ENCODE results near the gene PROM1. TPM values are rescaled to one million over a fixed set of nuclear protein-coding genes. Genes with fewer than 3 reads are reported as not detected.

Gene PROM1
- total and polyA plus RNA-seq, 2 donors (not counting 1 experiment from before 2014, with no cell fraction given): 0.10 to 0.17 TPM

- no peak overlapping the region for H3K27ac ChIP-seq (ENCODE audit: insufficient read depth, low read length)
- no peaks in the 10 kb centered on the region for H3K79me2 ChIP-seq (ENCODE audit: control insufficient read depth, insufficient read depth, low read length)
- no peak for TF ChIP-seq CTCF (conservative IDR thresholded peaks at IDR 0.05 in 1 of 2, IDR thresholded peaks at IDR 0.05 in 1 of 2; ENCODE audit: low read depth in 1 of 2, low read length in 2 of 2)
- no peak for TF ChIP-seq EZH2 (IDR thresholded peaks at IDR 0.05; ENCODE audit: low read length, missing control alignments)
- H3K9me3 ChIP-seq (ENCODE audit: control insufficient read depth, insufficient read depth, low read depth, low read length): no peaks in the 10 kb centered on the region
- H3K9ac ChIP-seq (ENCODE audit: insufficient read depth, low read length): no peak overlapping the region
- H4K20me1 ChIP-seq (ENCODE audit: control insufficient read depth, extremely low read depth, insufficient read depth, low read length): no peaks in the 10 kb centered on the region
- no peak overlapping the region for H3K4me3 ChIP-seq (replicated peaks in 1 of 4; ENCODE audit: control extremely low read depth in 1 of 4, insufficient read depth in 1 of 4, low read depth in 3 of 4, low read length in 4 of 4)
- H2AFZ ChIP-seq (ENCODE audit: low read length): no peak overlapping the region
- no peaks in the 10 kb centered on the region for H3K4me1 ChIP-seq (ENCODE audit: control insufficient read depth, extremely low read depth, insufficient read depth, low read length)
- DNase-seq (ENCODE audit: low read depth in 2 of 2): no peak
- H3K27me3 ChIP-seq (ENCODE audit: control insufficient read depth, insufficient read depth, low read length): peaks cover 5% of the 10 kb centered on the region
- H3K36me3 ChIP-seq (ENCODE audit: control insufficient read depth, insufficient read depth, low read length): no peaks in the 10 kb centered on the region
- no peak overlapping the region for H3K4me2 ChIP-seq (ENCODE audit: extremely low read depth, insufficient read depth, low read length)
These were observed 27.9 kb downstream of the PROM1 start for GRCh38 chr4:16055873-16056272.

GRCh38 chr4:16055471-16055870 lies 28.4 kb downstream of the PROM1 start:
- TF ChIP-seq CTCF (conservative IDR thresholded peaks at IDR 0.05 in 1 of 2, IDR thresholded peaks at IDR 0.05 in 1 of 2; ENCODE audit: low read depth in 1 of 2, low read length in 2 of 2): no peak
- no peak for TF ChIP-seq EZH2 (IDR thresholded peaks at IDR 0.05; ENCODE audit: low read length, missing control alignments)
- H3K27me3 ChIP-seq (ENCODE audit: control insufficient read depth, insufficient read depth, low read length): peaks cover 5% of the 10 kb centered on the region
- no peak overlapping the region for H3K9ac ChIP-seq (ENCODE audit: insufficient read depth, low read length)
- no peaks in the 10 kb centered on the region for H3K36me3 ChIP-seq (ENCODE audit: control insufficient read depth, insufficient read depth, low read length)
- DNase-seq (ENCODE audit: low read depth in 2 of 2): no peak
- H3K4me1 ChIP-seq (ENCODE audit: control insufficient read depth, extremely low read depth, insufficient read depth, low read length): no peaks in the 10 kb centered on the region
- H3K4me3 ChIP-seq (replicated peaks in 1 of 4; ENCODE audit: control extremely low read depth in 1 of 4, insufficient read depth in 1 of 4, low read depth in 3 of 4, low read length in 4 of 4): no peak overlapping the region
- no peaks in the 10 kb centered on the region for H3K79me2 ChIP-seq (ENCODE audit: control insufficient read depth, insufficient read depth, low read length)
- H3K9me3 ChIP-seq (ENCODE audit: control insufficient read depth, insufficient read depth, low read depth, low read length): no peaks in the 10 kb centered on the region
- no peaks in the 10 kb centered on the region for H4K20me1 ChIP-seq (ENCODE audit: control insufficient read depth, extremely low read depth, insufficient read depth, low read length)
- no peak overlapping the region for H3K27ac ChIP-seq (ENCODE audit: insufficient read depth, low read length)
- H2AFZ ChIP-seq (ENCODE audit: low read length): no peak overlapping the region
- H3K4me2 ChIP-seq (ENCODE audit: extremely low read depth, insufficient read depth, low read length): no peak overlapping the region

DNA sequence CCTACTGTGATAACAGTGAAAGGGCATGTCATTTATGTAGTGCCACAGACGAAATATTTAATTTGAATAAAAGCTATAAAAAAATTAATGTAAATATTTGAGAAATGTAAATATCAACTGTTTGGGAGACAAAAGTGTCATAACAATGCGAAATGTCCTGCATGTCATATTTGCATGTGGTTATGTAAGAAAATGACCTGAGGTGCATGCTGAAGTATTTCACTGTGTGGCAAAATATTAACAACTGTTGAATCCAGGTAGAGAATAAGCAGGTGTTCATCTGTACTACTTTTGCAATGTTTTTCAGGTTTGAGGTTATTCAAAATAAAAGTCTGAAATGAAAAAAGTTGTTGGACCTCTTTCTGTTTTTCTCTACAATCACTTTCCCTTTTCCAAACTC lies 30.9 kb downstream of the PROM1 start:
- no peaks in the 10 kb centered on the region for H3K9me3 ChIP-seq (ENCODE audit: control insufficient read depth, insufficient read depth, low read depth, low read length)
- H3K9ac ChIP-seq (ENCODE audit: insufficient read depth, low read length): no peak overlapping the region
- H3K4me3 ChIP-seq (replicated peaks in 1 of 4; ENCODE audit: control extremely low read depth in 1 of 4, insufficient read depth in 1 of 4, low read depth in 3 of 4, low read length in 4 of 4): no peak overlapping the region
- H3K4me2 ChIP-seq (ENCODE audit: extremely low read depth, insufficient read depth, low read length): no peak overlapping the region
- no peaks in the 10 kb centered on the region for H4K20me1 ChIP-seq (ENCODE audit: control insufficient read depth, extremely low read depth, insufficient read depth, low read length)
- no peak overlapping the region for H2AFZ ChIP-seq (ENCODE audit: low read length)
- H3K4me1 ChIP-seq (ENCODE audit: control insufficient read depth, extremely low read depth, insufficient read depth, low read length): no peaks in the 10 kb centered on the region
- no peaks in the 10 kb centered on the region for H3K36me3 ChIP-seq (ENCODE audit: control insufficient read depth, insufficient read depth, low read length)
- H3K79me2 ChIP-seq (ENCODE audit: control insufficient read depth, insufficient read depth, low read length): no peaks in the 10 kb centered on the region
- H3K27ac ChIP-seq (ENCODE audit: insufficient read depth, low read length): no peak overlapping the region
- no peak for DNase-seq (ENCODE audit: low read depth in 2 of 2)
- H3K27me3 ChIP-seq (ENCODE audit: control insufficient read depth, insufficient read depth, low read length): peaks cover 7% of the 10 kb centered on the region
- TF ChIP-seq CTCF (conservative IDR thresholded peaks at IDR 0.05 in 1 of 2, IDR thresholded peaks at IDR 0.05 in 1 of 2; ENCODE audit: low read depth in 1 of 2, low read length in 2 of 2) (no peak), EZH2 (IDR thresholded peaks at IDR 0.05; ENCODE audit: low read length, missing control alignments) (no peak)

Data from fibroblast of lung (primary cell).